Measurements from ENCODE around the gene ABCA4. TPM values are rescaled to one million over a fixed set of nuclear protein-coding genes. Genes with fewer than 3 reads are reported as not detected.

The ABCA4 gene
- total RNA-seq, 2 donors from 2014 or later: 0.41 to 0.85 TPM

GRCh38 chr1:94104127-94104684 is 16.7 kb downstream of the ABCA4 start:
- 83% methylated on average over 8 of the region's 9 CpGs for WGBS
- intact Hi-C loops (cut with DNase I): no loop called here
- no peak for DNase-seq (ENCODE audit: low spot score)

GRCh38 chr1:94103608-94104007 is 17.3 kb downstream of the ABCA4 start:
- Histone ChIP-seq H3K36me3 (no peaks in the 10 kb centered on the region), H3K9me3 (no peaks in the 10 kb centered on the region), H3K27me3 (replicated peaks; ENCODE audit: insufficient read depth) (no peaks in the 10 kb centered on the region), H3K27ac (no peak overlapping the region), H3K4me3 (no peak overlapping the region), H3K4me1 (replicated peaks) (peaks cover 7% of the 10 kb centered on the region)
- WGBS: 46% methylated on average over 4 of the region's 4 CpGs
- intact Hi-C loops (cut with DNase I): no loop called here
- no peak for DNase-seq (ENCODE audit: low spot score)
- TF ChIP-seq CTCF (IDR thresholded peaks at IDR 0.05): no peak
- no peak for TF ChIP-seq POLR2A (IDR thresholded peaks at IDR 0.05)
- TF ChIP-seq POLR2AphosphoS5 (IDR thresholded peaks at IDR 0.05): no peak

More at GRCh38 chr1:94104127-94104684, 16.7 kb downstream of the ABCA4 start:
- Histone ChIP-seq H3K27ac (no peak overlapping the region), H3K9me3 (no peaks in the 10 kb centered on the region), H3K4me1 (replicated peaks) (peaks cover 7% of the 10 kb centered on the region), H3K27me3 (replicated peaks; ENCODE audit: insufficient read depth) (no peaks in the 10 kb centered on the region), H3K36me3 (no peaks in the 10 kb centered on the region), H3K4me3 (no peak overlapping the region)
- TF ChIP-seq POLR2AphosphoS5 (IDR thresholded peaks at IDR 0.05) (no peak), CTCF (IDR thresholded peaks at IDR 0.05) (no peak), POLR2A (IDR thresholded peaks at IDR 0.05) (no peak)

GRCh38 chr1:94101613-94102525 is 19.1 kb downstream of the ABCA4 start:
- Histone ChIP-seq H3K4me3 (no peak overlapping the region), H3K27ac (peak overlapping the region; percentile 5 to 36)
- intact Hi-C loops (cut with DNase I): no loop called here

GRCh38 chr1:94100785-94101612 is 19.9 kb downstream of the ABCA4 start:
- Histone ChIP-seq H3K4me3 (no peak overlapping the region), H3K27me3 (replicated peaks; ENCODE audit: insufficient read depth) (no peaks in the 10 kb centered on the region), H3K27ac (peak overlapping the region; percentile 5 to 36), H3K9me3 (no peaks in the 10 kb centered on the region), H3K36me3 (no peaks in the 10 kb centered on the region), H3K4me1 (replicated peaks) (peaks cover 7% of the 10 kb centered on the region)
- intact Hi-C loops (cut with DNase I): no loop called here
- peak; percentile 57 for DNase-seq (ENCODE audit: low spot score)
- 16% methylated on average over 19 of the region's 19 CpGs for WGBS
- TF ChIP-seq POLR2A (IDR thresholded peaks at IDR 0.05) (no peak), POLR2AphosphoS5 (IDR thresholded peaks at IDR 0.05) (peak; percentile 25)

More at GRCh38 chr1:94101613-94102525, 19.1 kb downstream of the ABCA4 start:
- TF ChIP-seq POLR2A (IDR thresholded peaks at IDR 0.05) (no peak), CTCF (IDR thresholded peaks at IDR 0.05) (no peak), POLR2AphosphoS5 (IDR thresholded peaks at IDR 0.05) (no peak)
- Histone ChIP-seq H3K9me3 (no peaks in the 10 kb centered on the region), H3K27me3 (replicated peaks; ENCODE audit: insufficient read depth) (no peaks in the 10 kb centered on the region), H3K36me3 (no peaks in the 10 kb centered on the region), H3K4me1 (replicated peaks) (peaks cover 7% of the 10 kb centered on the region)
- peak; percentile 57 for DNase-seq (ENCODE audit: low spot score)
- 49% methylated on average over 15 of the region's 15 CpGs for WGBS
